GM18858 (cell line): ENCODE measurements around the gene VWA8.
"Not testable (repeated sequence)": the region's sequence is repeated elsewhere in the genome, so short reads cannot be mapped to it uniquely, and the experiment has no call there.

Source experiments
- ATAC-seq: cut with Tn5 transposase; IDR thresholded peaks from one replicate; pipeline ENCODE4 v1.9.1; 2021; ENCODE audit not compliant: unreplicated experiment

Gene VWA8

DNA sequence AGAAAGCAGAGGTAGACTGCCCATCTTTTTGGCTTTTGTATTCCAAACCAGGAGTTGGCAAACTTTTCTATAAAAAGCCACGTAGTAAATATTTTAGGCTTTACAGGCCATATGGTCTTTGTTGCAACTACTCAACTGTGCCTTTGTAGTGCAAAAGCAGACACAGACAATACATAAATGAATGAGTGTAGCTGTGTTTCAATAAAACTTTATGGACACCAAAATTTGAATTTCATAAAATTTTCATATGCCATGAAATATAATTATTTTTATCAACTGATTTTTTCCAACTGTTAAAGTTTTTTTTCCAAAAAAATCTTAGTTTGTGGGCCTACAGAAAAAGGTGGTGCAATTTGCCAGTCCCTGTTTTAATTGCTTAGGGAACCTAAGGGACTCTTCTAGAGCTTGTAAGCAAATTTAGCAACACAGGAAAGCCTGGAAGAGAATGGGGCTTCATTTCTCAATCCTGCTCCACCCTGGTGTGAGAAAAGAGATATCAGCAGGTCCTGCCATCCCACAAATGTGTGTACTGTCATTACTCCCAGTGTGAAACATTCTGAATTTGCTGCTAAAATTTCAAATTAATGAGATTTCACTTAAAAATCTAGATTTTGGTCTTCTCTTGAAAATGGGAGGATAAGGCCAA lies 309.4 kb downstream of the VWA8 start:
- ATAC-seq, result no peak

GRCh38 chr13:41650706-41651105 lies 310.2 kb downstream of the VWA8 start:
- no peak for ATAC-seq

DNA sequence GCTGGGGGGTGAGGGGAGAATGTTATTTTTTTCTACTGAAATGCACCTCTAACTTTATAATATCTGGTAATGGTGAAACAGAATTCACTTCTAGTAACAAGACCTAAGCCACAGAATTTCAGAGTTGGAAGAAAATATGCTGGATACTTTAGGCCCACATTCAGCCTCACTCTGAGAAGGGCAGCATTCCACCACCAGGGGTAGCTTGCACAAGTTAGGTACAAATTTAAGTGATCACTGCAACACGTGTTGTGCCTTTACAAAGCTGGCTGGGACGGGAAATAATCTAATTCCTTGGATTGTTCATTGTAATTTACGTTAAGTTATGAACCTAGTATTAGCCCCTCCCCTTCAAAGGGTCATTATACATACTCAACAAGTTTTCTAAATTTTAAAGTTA lies 311.2 kb downstream of the VWA8 start:
- no peak for ATAC-seq

DNA sequence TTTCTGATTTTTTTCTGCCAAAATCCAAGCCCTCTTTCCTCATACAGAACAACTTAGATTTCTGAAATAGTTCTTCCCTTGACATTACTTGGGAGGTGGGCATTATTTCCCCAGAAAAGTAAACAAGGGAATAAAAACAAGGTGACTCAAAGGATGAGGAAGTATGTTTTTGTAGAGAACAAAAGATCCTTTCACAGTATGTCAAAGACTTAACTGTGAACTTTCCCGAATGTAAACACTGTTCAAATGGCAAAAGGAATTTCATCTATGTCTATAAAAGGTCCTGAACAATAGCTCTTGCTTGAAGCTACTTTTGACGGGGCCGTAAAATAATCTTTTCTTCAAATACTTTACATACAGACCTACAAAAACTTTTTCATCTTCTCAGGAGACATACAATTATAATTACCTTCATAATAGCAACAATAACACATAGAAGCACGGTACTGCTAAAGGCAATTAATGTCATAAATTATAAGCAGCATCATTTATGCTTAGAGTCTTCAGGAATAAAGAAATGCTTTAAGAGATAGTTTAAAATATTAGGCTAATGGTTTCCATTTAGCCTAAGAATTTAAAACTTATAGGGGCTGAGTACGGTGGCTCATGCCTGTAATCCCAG lies 312.5 kb downstream of the VWA8 start:
- ATAC-seq, result no peak

- ATAC-seq, result not testable (repeated sequence)
Observed at GRCh38 chr13:41647699-41648313, 313.1 kb downstream of the VWA8 start.

GRCh38 chr13:41645331-41645730 lies 315.6 kb downstream of the VWA8 start:
- ATAC-seq, result no peak

DNA sequence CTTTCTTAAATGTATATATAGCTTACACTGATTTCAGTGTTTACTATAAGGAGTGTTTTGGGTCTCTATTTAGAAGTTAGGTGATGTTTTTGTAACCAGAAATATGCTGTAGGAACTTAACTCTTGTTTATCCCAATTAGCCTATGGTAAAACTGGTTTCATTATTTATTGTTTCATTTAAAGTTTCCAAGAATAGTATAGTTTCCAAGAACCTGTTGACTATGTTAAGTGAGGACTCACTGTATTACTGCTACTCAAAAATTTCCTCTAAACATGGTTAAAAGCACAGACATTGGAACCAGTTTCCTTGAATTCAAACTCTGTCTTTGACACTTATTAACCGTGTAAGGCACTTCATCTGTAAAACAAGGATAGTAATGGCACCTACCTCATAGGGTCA lies 316.2 kb downstream of the VWA8 start:
- ATAC-seq, result no peak

DNA sequence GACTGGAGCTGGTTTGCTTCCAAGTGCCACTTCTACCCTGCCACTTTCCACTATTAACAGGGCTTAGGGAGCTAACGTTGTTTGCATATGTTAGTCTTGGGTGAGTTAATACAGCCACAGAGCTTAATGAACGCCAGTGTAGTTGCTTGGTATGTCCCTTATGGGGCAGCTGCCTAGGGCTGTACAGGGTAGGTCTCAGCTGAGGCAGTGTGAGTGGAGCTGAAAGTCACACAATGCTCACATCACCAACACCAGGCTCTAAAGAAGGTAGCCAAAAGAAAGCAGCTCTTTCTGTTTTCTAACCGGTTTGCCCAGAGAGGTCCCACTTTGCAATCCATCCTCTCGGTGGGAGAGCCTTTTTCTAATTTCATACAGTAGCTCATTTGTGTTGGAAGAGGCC lies 317.4 kb downstream of the VWA8 start:
- no peak for ATAC-seq

DNA sequence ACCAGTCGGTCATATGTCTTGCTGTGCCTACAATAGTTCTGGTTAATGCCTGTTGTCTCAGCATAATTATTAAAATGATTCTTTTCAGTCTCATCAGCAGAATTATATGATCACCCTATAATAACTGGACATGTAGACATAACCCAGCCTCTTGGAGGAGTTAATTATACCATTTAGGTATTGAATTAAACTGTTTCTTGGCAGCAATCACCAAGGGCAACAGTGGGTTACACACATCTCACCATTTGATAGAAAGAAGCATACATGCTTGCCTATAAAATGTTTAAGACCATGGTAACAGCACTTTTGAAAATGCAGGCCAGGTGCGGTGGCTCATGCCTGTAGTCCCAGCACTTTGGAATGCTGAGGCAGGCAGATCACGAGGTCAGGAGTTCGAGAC lies 318.9 kb downstream of the VWA8 start:
- ATAC-seq, result no peak

GRCh38 chr13:41641429-41641828 lies 319.5 kb downstream of the VWA8 start:
- no peak for ATAC-seq

- no peak for ATAC-seq
Observed at GRCh38 chr13:41639955-41640780, 320.7 kb downstream of the VWA8 start.

DNA sequence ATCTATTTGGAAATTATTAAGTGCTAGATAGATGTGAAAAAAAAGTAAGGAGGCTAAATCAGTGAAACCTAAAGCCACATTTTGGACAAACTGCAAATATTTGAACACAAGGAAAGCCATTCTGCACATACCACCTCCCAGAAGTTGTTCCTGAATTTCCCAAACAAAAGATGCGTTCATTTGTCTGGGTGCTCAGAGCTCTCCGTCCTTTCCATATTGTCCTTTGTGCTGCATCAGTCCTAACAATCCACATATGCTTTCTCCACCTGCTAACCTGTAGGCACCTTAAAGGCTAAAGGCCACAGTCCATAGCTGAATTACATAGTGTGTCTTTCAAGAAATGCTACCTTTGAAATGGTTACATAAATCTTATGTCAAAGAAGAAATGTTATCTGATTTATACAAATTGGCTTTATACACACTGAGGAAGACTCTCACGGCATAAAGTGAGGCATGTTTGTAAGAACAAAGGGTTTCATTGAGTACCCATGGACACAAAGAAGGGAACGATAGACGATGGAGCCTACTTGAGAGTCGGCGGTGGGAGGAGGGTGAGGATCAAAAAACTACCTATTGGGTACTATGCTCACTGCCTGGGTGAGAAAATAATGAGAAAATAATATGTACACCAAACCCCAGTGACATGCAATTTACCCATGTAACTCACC lies 321.5 kb downstream of the VWA8 start:
- ATAC-seq, result no peak

DNA sequence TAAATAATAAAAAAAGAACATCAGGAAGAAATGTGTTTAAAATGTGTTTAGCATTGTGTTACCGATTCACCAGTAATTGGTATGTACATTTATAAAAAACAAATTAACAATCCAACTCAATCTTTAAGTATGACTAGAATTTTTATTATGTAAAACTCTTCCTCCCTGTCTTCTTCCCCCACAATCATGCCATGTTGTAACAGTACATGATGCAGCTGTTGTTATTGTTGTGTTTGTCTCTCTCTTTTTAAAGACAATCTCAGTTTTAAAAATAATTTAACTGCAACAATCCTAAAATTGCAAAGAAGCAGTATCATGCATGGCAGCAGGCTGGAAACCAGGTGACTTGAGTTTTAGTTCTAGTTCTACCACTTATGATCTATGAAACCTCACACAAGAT lies 323.3 kb downstream of the VWA8 start:
- ATAC-seq, result no peak

- ATAC-seq, result not testable (repeated sequence)
Observed at GRCh38 chr13:41637032-41637431, 323.9 kb downstream of the VWA8 start.

- not testable (repeated sequence) for ATAC-seq
Observed at GRCh38 chr13:41636590-41636989, 324.3 kb downstream of the VWA8 start.

DNA sequence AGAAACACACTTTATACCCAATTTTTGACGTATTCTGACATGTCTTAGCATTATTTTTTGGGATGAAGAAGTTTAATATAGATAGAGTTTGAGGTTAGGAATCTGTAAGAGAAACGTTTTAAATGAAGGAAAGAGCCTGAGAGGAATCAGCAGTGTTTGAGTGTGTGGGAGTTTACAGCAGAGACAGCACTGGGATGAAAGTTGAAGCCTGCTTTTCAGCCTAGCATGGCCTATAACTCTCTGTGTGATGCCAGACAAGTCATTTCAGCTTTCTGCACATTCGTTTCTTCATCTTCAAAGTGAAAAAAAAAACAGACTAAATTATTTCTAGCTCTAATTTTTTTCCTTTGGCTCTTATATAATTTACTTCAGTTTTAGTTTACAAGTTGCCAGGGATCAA lies 326.5 kb downstream of the VWA8 start:
- no peak for ATAC-seq

DNA sequence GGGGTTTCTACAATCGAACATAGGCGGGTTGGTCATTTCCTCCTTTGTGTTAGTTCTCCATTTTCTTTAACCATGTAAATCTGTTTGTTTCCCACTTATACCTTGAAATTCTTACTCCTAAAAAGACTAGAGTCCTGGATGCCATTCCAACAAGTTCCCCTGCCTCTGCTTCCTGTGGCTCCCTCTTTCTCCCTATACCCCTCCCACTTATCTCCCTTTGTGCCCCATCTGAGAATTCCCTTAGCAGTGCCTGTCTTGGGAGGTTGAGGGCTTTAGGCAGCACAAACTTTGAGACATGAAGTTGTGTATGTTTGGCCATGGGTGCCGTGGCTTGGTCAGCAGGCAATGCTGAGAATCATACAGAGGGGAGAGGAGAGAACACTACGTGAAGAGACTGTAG lies 327.1 kb downstream of the VWA8 start:
- ATAC-seq, result no peak

GRCh38 chr13:41631296-41631965 lies 329.5 kb downstream of the VWA8 start:
- no peak for ATAC-seq

- no peak for ATAC-seq
Observed at GRCh38 chr13:41627425-41627824, 333.5 kb downstream of the VWA8 start.

- ATAC-seq, result no peak
Observed at GRCh38 chr13:41624041-41624440, 336.9 kb downstream of the VWA8 start.
